Measurements from ENCODE around the gene NMBR.

NMBR gene

GRCh38 chr6:142183351-142183750 lies 36.4 kb upstream of the NMBR start:
- TF ChIP-seq RAD21 (IDR thresholded peaks at IDR 0.05; ENCODE audit: low read depth) = no peak
- no peak for TF ChIP-seq ZBTB7A (IDR thresholded peaks at IDR 0.05; ENCODE audit: low read depth)
- TF ChIP-seq TEAD4 (IDR thresholded peaks at IDR 0.05) = no peak
- no peak for TF ChIP-seq CREB1 (IDR thresholded peaks at IDR 0.05; ENCODE audit: low read depth)
- no peak for TF ChIP-seq EP300 (IDR thresholded peaks at IDR 0.05; ENCODE audit: borderline replicate concordance)
- no peak for TF ChIP-seq USF1 (IDR thresholded peaks at IDR 0.05)
- TF ChIP-seq TCF12 (IDR thresholded peaks at IDR 0.05; ENCODE audit: low read depth) = no peak
- no peak for TF ChIP-seq YY1 (IDR thresholded peaks at IDR 0.05; ENCODE audit: low read depth)
- no peak for TF ChIP-seq MAX (IDR thresholded peaks at IDR 0.05)
- TF ChIP-seq TAF1 (IDR thresholded peaks at IDR 0.05; ENCODE audit: low read depth) = no peak
- no peak for TF ChIP-seq REST (IDR thresholded peaks at IDR 0.05; ENCODE audit: low read depth)
- no peak for TF ChIP-seq NFIC (IDR thresholded peaks at IDR 0.05)
- TF ChIP-seq CEBPB (IDR thresholded peaks at IDR 0.05) = no peak
- TF ChIP-seq FOXM1 (IDR thresholded peaks at IDR 0.05; ENCODE audit: borderline replicate concordance, low read depth) = no peak
- TF ChIP-seq EGR1 (IDR thresholded peaks at IDR 0.05) = no peak

GRCh38 chr6:142182004-142182403 lies 35.1 kb upstream of the NMBR start:
- no peak for TF ChIP-seq EP300 (IDR thresholded peaks at IDR 0.05; ENCODE audit: borderline replicate concordance)
- TF ChIP-seq CEBPB (IDR thresholded peaks at IDR 0.05) = no peak
- TF ChIP-seq TCF12 (IDR thresholded peaks at IDR 0.05; ENCODE audit: low read depth) = no peak
- no peak for TF ChIP-seq CREB1 (IDR thresholded peaks at IDR 0.05; ENCODE audit: low read depth)
- TF ChIP-seq NFIC (IDR thresholded peaks at IDR 0.05) = no peak
- TF ChIP-seq TAF1 (IDR thresholded peaks at IDR 0.05; ENCODE audit: low read depth) = no peak
- TF ChIP-seq REST (IDR thresholded peaks at IDR 0.05; ENCODE audit: low read depth) = no peak
- no peak for TF ChIP-seq ZBTB7A (IDR thresholded peaks at IDR 0.05; ENCODE audit: low read depth)
- TF ChIP-seq EGR1 (IDR thresholded peaks at IDR 0.05) = no peak
- TF ChIP-seq USF1 (IDR thresholded peaks at IDR 0.05) = no peak
- TF ChIP-seq YY1 (IDR thresholded peaks at IDR 0.05; ENCODE audit: low read depth) = no peak
- no peak for TF ChIP-seq RAD21 (IDR thresholded peaks at IDR 0.05; ENCODE audit: low read depth)
- TF ChIP-seq TEAD4 (IDR thresholded peaks at IDR 0.05) = no peak

GRCh38 chr6:142178129-142178528 lies 31.2 kb upstream of the NMBR start:
- TF ChIP-seq NFIC (IDR thresholded peaks at IDR 0.05) = no peak
- TF ChIP-seq YY1 (IDR thresholded peaks at IDR 0.05; ENCODE audit: low read depth) = no peak
- TF ChIP-seq EP300 (IDR thresholded peaks at IDR 0.05; ENCODE audit: borderline replicate concordance) = no peak
- TF ChIP-seq EGR1 (IDR thresholded peaks at IDR 0.05) = no peak
- TF ChIP-seq FOXM1 (IDR thresholded peaks at IDR 0.05; ENCODE audit: borderline replicate concordance, low read depth) = no peak
- no peak for TF ChIP-seq RAD21 (IDR thresholded peaks at IDR 0.05; ENCODE audit: low read depth)
- TF ChIP-seq USF1 (IDR thresholded peaks at IDR 0.05) = no peak
- TF ChIP-seq ZBTB7A (IDR thresholded peaks at IDR 0.05; ENCODE audit: low read depth) = no peak
- no peak for TF ChIP-seq TAF1 (IDR thresholded peaks at IDR 0.05; ENCODE audit: low read depth)
- no peak for TF ChIP-seq TCF12 (IDR thresholded peaks at IDR 0.05; ENCODE audit: low read depth)

- TF ChIP-seq RAD21 (IDR thresholded peaks at IDR 0.05; ENCODE audit: low read depth) (no peak), TEAD4 (IDR thresholded peaks at IDR 0.05) (no peak), REST (IDR thresholded peaks at IDR 0.05; ENCODE audit: low read depth) (no peak), FOXM1 (IDR thresholded peaks at IDR 0.05; ENCODE audit: borderline replicate concordance, low read depth) (no peak), EP300 (IDR thresholded peaks at IDR 0.05; ENCODE audit: borderline replicate concordance) (no peak), TCF12 (IDR thresholded peaks at IDR 0.05; ENCODE audit: low read depth) (no peak), ZBTB7A (IDR thresholded peaks at IDR 0.05; ENCODE audit: low read depth) (no peak), NFIC (IDR thresholded peaks at IDR 0.05) (no peak), YY1 (IDR thresholded peaks at IDR 0.05; ENCODE audit: low read depth) (no peak), USF1 (IDR thresholded peaks at IDR 0.05) (no peak), TAF1 (IDR thresholded peaks at IDR 0.05; ENCODE audit: low read depth) (no peak), CEBPB (IDR thresholded peaks at IDR 0.05) (no peak), MAX (IDR thresholded peaks at IDR 0.05) (no peak), EGR1 (IDR thresholded peaks at IDR 0.05) (no peak), CREB1 (IDR thresholded peaks at IDR 0.05; ENCODE audit: low read depth) (no peak)
These were observed 27.8 kb upstream of the NMBR start for GRCh38 chr6:142174703-142175102.

Measured in Ishikawa (cell line).